Fibroblast of lung (primary cell): Measurements from ENCODE around the gene SEC24C.

Experiments used
- CTCF ChIP-seq, 2 donors: IDR thresholded peaks in 1 of 2; conservative IDR thresholded peaks in 1 of 2; 1 replicate in 1 of 2; 2 replicates in 1 of 2; pipeline ENCODE4 v1.5.1; 2011 to 2012; ENCODE audit warnings: low read length in 2 of 2, control low read depth in 1 of 2, inconsistent platforms in 1 of 2, low read depth in 1 of 2, mild to moderate bottlenecking in 1 of 2
- EZH2 ChIP-seq: IDR thresholded peaks from 2 replicates; pipeline ENCODE4 v1.5.1; 2012; ENCODE audit warnings: low read length, control low read depth, mild to moderate bottlenecking; ENCODE audit errors: missing control alignments

GRCh38 chr10:73801253-73801590 lies 57.0 kb downstream of the SEC24C start:
- TF ChIP-seq CTCF (conservative IDR thresholded peaks at IDR 0.05 in 1 of 2, IDR thresholded peaks at IDR 0.05 in 1 of 2; ENCODE audit: low read depth in 1 of 2, low read length in 2 of 2) (no peak), EZH2 (no peak)
